NCI-H345 treated with DMSO at 0.1 percent for 48 hours (cell line): ENCODE measurements around the gene VPS13D.

ENCODE experiments used
- DNase-seq: peaks from one replicate; lab custom pipeline; 2025; ENCODE audit not compliant: unreplicated experiment; lab: John Stamatoyannopoulos, UW

VPS13D gene

GRCh38 chr1:12547586-12548225 lies 317.9 kb downstream of the VPS13D start:
- DNase-seq: no peak

DNA sequence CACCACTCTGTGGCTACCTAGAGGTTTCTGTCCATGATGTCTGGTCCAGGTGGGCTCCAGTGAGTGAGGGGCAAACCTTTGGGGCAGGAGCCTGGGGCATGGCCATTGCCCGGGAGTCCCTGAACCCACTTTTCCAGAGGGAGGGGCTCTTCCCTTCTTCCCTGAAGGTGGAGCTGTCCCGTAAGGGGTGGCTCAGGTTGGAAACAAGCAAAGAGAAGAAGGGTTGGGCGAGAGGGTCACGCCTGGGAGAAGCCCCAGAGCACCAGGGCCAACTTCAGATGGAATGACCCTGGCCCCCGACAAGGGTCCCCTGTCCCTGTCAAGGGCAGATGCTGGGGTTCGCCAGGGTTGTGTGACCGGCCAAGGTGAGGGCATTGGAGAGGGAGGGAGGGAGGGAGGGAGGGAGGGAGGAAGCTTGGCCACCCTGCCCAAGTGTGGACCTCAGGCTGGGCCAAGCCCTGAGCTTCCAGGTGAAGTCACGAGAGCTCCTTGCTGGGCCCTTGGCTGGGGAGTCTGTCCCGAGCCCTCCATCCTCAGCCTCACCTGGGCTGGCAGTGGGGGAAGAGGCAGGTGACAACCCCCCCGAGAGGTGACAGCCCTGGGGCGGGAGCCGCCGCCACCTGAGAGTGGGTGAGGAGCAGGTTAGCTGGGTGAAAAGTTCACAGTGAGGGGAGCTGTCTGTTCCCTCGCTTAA lies 318.6 kb downstream of the VPS13D start:
- no peak for DNase-seq

DNA sequence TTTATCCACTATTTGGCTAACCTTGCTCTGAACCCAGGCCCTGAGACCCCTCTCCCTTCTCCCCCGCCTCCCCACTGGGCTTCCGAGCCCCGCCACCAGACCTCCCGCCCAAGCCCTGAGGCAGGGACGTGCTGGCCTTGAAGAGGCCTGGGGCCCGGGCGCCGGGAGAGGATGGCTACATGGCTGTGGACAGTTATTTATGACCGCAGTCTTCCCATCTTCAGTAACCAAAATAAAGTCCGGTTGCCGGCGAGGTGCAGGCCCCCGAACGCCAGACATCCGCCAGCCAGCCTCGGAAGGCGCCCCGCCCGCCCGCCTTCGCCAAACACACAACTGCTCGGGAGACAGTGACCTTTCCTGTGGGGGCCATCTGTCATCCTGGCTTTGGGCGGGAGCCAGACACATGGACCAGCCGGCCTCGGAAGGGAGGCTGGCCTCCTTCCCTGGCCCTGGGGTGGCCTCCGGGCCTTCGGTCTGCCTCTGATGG lies 319.2 kb downstream of the VPS13D start:
- DNase-seq: no peak

GRCh38 chr1:12549460-12550349 lies 319.9 kb downstream of the VPS13D start:
- DNase-seq: peak; percentile 42

- no peak for DNase-seq
Observed at GRCh38 chr1:12551584-12551983, 321.8 kb downstream of the VPS13D start.

- no peak for DNase-seq
Observed at GRCh38 chr1:12552111-12552888, 322.5 kb downstream of the VPS13D start.

- DNase-seq: no peak
Observed at GRCh38 chr1:12552951-12553921, 323.4 kb downstream of the VPS13D start.

DNA sequence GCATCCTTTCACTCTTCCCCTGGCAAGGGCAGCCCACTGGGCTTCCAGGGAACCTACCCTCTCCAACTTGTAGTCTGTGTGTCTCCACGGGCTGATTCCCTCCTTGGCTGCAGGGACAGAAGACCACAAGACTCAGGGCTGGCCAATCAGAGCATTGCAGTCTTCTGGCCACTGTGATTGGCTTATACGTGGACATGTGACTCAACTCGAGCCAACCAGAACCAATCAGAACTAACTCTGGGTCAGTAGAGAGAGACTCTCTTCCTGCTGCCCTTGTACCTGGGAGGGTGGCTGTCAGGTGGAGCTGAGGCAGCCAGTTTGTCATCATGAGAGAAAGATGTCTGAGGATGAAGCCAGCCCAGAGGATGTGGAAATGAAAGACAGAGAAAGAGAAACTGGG lies 324.1 kb downstream of the VPS13D start:
- DNase-seq: no peak

DNA sequence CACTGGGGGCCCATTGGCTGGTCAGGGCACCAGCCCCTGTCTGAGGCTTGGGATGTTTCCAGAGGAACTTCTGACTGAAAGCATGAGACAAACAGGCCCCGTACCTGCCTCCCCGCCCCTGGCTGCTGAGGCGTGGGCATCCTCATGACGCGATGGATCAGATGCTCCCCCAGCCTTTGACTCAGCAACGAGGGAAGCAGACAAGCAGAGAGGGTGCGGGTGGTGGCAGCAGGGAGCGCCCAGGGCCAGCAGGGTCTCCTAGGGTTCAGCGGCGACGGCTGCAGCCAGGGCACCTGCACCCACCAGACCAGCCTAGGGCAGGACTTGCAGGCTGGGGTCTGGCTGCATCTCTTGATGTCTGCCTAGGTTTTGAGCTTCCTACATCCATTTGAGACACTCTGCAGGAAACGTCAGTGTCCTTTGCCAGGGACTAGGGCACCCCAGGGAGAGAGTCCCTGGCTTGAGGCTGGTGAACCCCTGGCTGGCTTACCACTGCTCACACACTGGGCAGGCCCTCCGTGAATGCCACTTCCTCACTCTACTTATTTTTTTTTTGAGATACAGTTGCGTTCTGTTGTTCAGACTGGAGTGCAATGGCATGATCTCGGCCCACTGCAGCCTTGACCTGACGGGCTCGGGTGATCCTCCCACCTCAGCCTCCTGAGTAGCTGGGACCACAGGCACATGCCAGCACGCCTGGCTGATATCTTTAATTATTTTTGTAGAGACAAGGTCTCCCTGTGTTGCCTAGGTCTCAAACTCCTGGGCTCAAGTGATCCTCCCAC lies 324.9 kb downstream of the VPS13D start:
- DNase-seq: no peak

GRCh38 chr1:12555411-12556367 lies 325.9 kb downstream of the VPS13D start:
- no peak for DNase-seq

- DNase-seq: no peak
Observed at GRCh38 chr1:12556368-12556930, 326.6 kb downstream of the VPS13D start.

- DNase-seq: no peak
Observed at GRCh38 chr1:12556957-12557935, 327.4 kb downstream of the VPS13D start.

- no peak for DNase-seq
Observed at GRCh38 chr1:12561121-12561520, 331.3 kb downstream of the VPS13D start.
